T-helper 2 cell treated with Interferon-gamma antibody and Interleukin-4, amounts not matched to agents 5 μg/mL and 100 μg/mL, for 36 hours (primary cell): ENCODE measurements around the gene SLC16A5.
"Not testable (repeated sequence)": the region's sequence is repeated elsewhere in the genome, so short reads cannot be mapped to it uniquely, and the experiment has no call there.

Experiments used
- DNase-seq: peaks from one replicate; pipeline ENCODE4 v3.0.0; 2021; ENCODE audit warnings: low spot score
- H3K27ac Mint-ChIP-seq: one replicate; pipeline ENCODE4 v1.8.0; 2021; ENCODE audit warnings: mild to moderate bottlenecking, mixed read lengths
- H3K27me3 Mint-ChIP-seq: one replicate; pipeline ENCODE4 v1.8.0; 2021; ENCODE audit warnings: low read depth, mixed read lengths
- H3K36me3 Mint-ChIP-seq: one replicate; pipeline ENCODE4 v1.8.0; 2021; ENCODE audit warnings: low read depth, mixed read lengths
- H3K4me1 Mint-ChIP-seq: one replicate; pipeline ENCODE4 v1.8.0; 2021; ENCODE audit warnings: low read depth, mixed read lengths
- H3K4me3 Mint-ChIP-seq: one replicate; pipeline ENCODE4 v1.8.0; 2022; ENCODE audit warnings: mild to moderate bottlenecking, moderate library complexity, mixed read lengths
- H3K9me3 Mint-ChIP-seq: one replicate; pipeline ENCODE4 v1.8.0; 2021; ENCODE audit warnings: mixed read lengths

SLC16A5 gene

DNA sequence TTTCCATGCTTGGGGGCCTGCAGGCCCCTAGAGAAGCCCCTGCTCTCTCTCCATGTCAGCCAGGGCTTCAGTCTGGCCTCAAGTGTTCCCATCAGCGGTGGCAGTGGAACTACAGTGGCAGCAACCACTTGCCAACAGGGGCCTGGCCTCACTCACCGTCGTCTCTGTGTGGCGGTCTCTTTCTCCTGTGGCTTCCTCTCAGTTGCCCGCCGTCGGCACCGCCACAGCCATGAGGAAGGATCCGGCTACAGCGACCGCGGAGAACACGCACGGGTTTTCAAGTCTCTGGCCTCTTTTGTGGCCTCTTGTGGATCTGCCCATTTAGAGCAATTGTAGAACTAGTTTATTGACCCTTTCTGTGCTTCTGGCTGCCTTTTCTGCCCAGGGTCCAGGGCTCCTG, 30.6 kb downstream of the SLC16A5 start:
- no peak for DNase-seq
- no peak overlapping the region for H3K27ac Mint-ChIP-seq
- H3K27me3 Mint-ChIP-seq = no peaks in the 10 kb centered on the region
- H3K36me3 Mint-ChIP-seq = peaks cover 25% of the 10 kb centered on the region
- no peak overlapping the region for H3K4me3 Mint-ChIP-seq
- no peaks in the 10 kb centered on the region for H3K9me3 Mint-ChIP-seq
- H3K4me1 Mint-ChIP-seq = peaks cover 16% of the 10 kb centered on the region

DNA sequence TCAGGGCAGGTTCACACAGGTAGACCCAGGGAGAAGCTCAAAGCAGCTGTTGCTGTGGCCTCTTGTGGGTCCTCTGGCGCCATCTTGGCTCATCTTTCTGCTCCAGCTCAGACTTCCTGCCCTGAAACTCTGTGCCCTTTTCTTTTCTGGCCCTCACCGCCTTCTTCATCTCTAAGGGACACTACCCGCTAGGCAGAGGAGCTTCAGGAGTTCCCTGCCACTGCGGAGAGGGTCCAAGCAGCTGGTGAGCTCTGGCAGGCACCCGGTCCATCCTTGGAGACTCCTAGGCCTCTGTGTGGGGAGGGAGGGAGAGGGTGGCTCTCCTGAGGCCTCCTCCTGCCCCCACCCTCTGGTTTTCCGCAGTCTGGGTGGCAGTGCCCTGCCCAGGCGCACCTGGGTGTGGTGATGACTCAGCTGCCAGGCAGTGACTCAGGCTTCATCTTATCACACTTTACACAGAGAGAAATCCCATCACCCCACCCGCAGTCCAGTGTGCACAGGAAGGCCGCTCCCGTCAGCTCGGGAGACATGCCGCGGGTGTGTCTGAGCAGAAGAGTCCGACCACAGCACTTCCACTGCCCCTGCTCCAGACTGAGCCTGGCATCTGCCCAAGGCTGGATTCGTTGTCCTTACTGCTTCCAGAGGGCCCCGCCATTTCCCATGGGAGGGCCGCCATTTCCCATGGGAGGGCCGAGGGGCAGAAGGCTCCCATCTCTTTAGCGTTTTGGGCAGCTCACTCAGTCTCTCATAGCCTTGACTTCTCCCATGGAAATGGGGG, 36.5 kb downstream of the SLC16A5 start:
- peaks cover 27% of the 10 kb centered on the region for H3K4me1 Mint-ChIP-seq
- peak overlapping the region; percentile 91 for H3K27ac Mint-ChIP-seq
- peak overlapping the region; percentile 65 for H3K4me3 Mint-ChIP-seq
- peak; percentile 44 for DNase-seq
- H3K9me3 Mint-ChIP-seq = no peaks in the 10 kb centered on the region
- H3K27me3 Mint-ChIP-seq = no peaks in the 10 kb centered on the region
- H3K36me3 Mint-ChIP-seq = peaks cover 25% of the 10 kb centered on the region

GRCh38 chr17:75124819-75125162, 37.0 kb downstream of the SLC16A5 start:
- peak overlapping the region; percentile 91 for H3K27ac Mint-ChIP-seq
- no peaks in the 10 kb centered on the region for H3K9me3 Mint-ChIP-seq

DNA sequence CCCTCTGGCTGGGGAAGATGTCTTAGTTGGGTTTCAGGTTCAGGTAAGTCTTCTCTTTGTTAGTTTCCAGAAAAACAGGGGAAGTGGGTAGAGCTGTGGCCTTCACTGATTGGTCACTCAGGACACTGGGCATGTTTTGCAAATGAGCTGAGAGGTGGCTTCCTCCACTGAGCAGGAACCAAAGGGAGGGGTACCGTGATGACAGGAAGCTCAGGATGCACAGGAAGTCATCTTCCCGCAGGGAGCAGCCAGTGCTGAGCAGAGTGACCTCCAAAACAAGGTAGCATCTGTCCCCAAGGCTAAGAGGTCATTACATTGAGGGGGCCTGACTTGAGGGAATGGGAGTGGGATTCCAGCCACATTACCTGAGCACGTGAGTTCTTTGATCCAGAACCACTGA, 38.2 kb downstream of the SLC16A5 start:
- Mint-ChIP-seq H3K4me1 (peaks cover 34% of the 10 kb centered on the region), H3K4me3 (peak overlapping the region; percentile 47), H3K36me3 (peaks cover 31% of the 10 kb centered on the region), H3K27ac (peak overlapping the region; percentile 84), H3K27me3 (no peaks in the 10 kb centered on the region), H3K9me3 (no peaks in the 10 kb centered on the region)
- no peak for DNase-seq

More at GRCh38 chr17:75124819-75125162, 37.0 kb downstream of the SLC16A5 start:
- DNase-seq = no peak
- H3K4me3 Mint-ChIP-seq = peak overlapping the region; percentile 65
- peaks cover 31% of the 10 kb centered on the region for H3K36me3 Mint-ChIP-seq
- peaks cover 30% of the 10 kb centered on the region for H3K4me1 Mint-ChIP-seq
- H3K27me3 Mint-ChIP-seq = no peaks in the 10 kb centered on the region

DNA sequence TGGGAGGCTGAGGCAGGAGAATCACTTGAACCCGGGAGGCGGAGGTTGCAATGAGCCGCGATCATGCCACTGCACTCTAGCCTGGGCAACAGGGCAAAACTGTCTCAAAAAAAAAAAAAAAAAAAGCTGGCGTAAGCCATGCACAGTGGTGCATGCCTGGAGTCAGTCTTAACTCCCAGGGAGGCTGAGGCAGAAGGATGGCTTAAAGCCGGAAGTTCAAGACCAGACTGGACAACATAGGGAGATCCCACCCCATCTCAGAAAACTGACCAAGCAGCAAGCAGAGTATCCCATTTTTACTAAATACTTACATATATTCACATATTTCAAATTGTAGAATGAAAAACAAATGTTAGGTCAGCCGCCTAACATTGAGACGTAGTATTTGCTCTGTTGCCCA, 39.2 kb downstream of the SLC16A5 start:
- Mint-ChIP-seq H3K27ac (no peak overlapping the region), H3K27me3 (no peaks in the 10 kb centered on the region), H3K36me3 (peaks cover 29% of the 10 kb centered on the region), H3K9me3 (no peaks in the 10 kb centered on the region), H3K4me1 (peaks cover 34% of the 10 kb centered on the region), H3K4me3 (no peak overlapping the region)
- no peak for DNase-seq

- H3K4me3 Mint-ChIP-seq, H3K9me3 Mint-ChIP-seq, DNase-seq, H3K27me3 Mint-ChIP-seq: not testable (repeated sequence)
- peak overlapping the region; percentile 63 for H3K27ac Mint-ChIP-seq
- H3K4me1 Mint-ChIP-seq = peaks cover 37% of the 10 kb centered on the region
- peaks cover 29% of the 10 kb centered on the region for H3K36me3 Mint-ChIP-seq
Measured at GRCh38 chr17:75127936-75128335, 40.2 kb downstream of the SLC16A5 start.

DNA sequence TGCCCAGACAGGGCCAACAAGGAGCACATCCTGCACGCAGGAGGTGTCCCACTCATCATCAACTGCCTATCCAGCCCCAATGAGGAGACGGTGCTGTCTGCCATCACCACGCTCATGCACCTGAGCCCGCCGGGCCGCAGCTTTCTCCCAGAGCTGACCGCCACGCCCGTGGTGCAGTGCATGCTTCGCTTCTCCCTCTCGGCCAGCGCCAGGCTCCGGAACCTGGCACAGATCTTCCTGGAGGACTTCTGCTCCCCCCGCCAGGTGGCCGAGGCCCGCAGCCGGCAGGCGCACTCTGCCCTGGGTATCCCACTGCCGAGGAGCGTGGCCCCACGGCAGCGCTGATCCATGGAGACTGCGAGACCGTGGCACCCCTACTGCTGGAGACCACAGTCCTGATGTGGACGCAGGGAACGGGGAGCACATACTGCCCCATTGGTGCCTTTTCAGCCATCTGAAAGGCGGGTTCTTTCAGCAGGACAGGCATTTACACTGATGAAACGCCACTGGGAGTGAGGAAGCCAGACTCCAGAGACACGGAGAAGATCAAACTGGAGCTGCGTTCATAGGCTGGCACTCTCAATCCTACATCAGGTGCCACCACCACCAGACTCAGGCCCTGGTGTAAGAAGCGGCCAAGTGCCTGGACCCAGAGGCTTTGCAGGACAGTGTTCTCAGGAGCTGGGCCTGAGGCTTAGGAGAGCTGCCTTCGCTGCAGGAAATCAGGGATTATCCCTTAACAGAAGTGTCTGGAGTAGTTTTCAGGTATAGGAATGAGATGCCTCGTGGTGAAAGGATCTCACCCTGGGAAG, 41.1 kb downstream of the SLC16A5 start:
- H3K4me3 Mint-ChIP-seq = no peak overlapping the region
- H3K36me3 Mint-ChIP-seq = peaks cover 28% of the 10 kb centered on the region
- H3K27ac Mint-ChIP-seq = no peak overlapping the region
- H3K27me3 Mint-ChIP-seq = no peaks in the 10 kb centered on the region
- H3K9me3 Mint-ChIP-seq = no peaks in the 10 kb centered on the region
- H3K4me1 Mint-ChIP-seq = peaks cover 36% of the 10 kb centered on the region
- DNase-seq = no peak

DNA sequence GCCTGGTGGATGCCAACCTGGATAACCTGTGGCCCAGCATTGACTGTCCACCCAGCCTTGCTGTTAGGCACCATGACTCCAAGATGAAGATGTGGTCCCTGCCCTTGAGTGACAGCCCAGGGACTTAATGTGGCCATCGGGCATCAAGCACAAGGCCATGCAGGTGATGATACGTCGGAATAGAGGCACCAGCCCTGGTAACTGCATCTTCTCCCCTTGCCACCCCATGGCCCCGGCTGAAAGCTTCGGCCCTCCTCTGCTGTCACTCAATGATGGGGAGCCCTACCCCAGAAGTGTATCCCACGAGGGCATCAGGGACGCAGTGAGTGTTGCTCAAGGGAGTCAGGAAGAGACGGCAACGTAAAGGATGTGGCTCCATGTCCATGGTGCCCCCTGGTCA, 41.8 kb downstream of the SLC16A5 start:
- peak overlapping the region; percentile 31 for H3K27ac Mint-ChIP-seq
- peaks cover 29% of the 10 kb centered on the region for H3K4me1 Mint-ChIP-seq

DNA sequence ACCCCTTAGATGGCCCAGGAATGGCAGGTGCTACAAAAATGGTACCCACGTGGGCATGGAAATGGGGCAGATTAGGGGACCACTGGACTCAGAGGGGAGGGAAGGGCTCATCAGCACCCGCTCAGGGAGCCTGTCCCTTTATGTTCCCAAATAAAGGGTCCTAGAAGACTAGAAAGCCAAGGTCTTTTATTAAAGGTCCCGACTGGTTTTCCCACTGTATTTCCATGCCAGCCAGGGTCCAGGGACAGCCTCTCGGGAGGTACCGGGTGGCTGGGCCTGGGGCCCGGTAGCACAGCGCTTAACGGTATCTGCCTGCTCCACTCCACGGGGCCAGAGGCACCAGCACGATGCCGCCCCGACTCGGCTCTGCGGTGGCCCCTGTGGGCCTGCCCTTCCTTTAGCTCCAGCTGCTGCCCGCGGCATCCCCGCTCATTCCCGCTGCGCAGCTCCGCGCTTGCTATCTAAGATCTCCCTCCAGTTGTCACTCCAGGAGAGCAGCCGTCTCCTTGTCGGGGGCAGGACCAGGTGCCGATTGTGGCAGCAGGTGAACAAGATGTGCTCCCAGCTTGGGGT, 42.4 kb downstream of the SLC16A5 start:
- peak overlapping the region; percentile 90 for H3K4me3 Mint-ChIP-seq
- peak overlapping the region; percentile 90 for H3K27ac Mint-ChIP-seq
- peaks cover 19% of the 10 kb centered on the region for H3K36me3 Mint-ChIP-seq
- peaks cover 24% of the 10 kb centered on the region for H3K4me1 Mint-ChIP-seq
- no peaks in the 10 kb centered on the region for H3K9me3 Mint-ChIP-seq
- no peak for DNase-seq
- H3K27me3 Mint-ChIP-seq = no peaks in the 10 kb centered on the region

More for the DNA sequence above, 41.8 kb downstream of the SLC16A5 start:
- DNase-seq = no peak
- Mint-ChIP-seq H3K4me3 (peak overlapping the region; percentile 67), H3K27me3 (no peaks in the 10 kb centered on the region), H3K9me3 (no peaks in the 10 kb centered on the region), H3K36me3 (peaks cover 21% of the 10 kb centered on the region)

DNA sequence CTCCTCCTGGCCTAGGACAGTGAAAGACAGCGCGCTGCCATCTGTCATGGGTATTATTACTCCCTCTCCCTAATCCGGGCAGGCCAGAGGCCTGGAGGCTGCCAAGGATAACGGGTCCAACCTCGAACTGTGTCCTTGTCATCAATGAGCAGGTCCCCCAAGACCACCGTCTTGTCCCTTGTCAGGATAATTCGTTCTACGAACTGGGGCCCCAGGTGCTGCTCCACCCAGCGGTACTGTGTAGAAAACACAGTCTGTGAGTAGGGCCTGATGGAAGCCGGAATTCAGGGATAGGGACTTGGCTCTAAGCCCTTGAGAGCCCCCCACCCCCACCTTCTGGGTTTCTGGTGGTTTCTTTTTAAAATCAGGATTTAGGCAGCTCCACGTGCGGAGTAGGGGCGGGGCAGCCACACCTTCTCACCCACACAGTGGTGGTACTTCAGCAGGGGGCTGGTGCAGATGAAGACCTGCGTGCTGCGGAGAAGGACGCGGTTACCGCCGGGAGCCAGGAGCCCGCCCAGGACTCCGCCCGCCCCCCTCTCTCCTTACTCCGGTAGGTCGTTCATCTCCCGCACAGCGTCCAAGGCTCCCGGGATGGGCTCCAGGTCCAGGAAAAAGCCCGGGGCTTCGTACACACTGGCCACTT, 43.0 kb downstream of the SLC16A5 start:
- H3K4me3 Mint-ChIP-seq = peak overlapping the region; percentile 90
- H3K36me3 Mint-ChIP-seq = peaks cover 21% of the 10 kb centered on the region
- peak overlapping the region; percentile 90 for H3K27ac Mint-ChIP-seq
- no peaks in the 10 kb centered on the region for H3K9me3 Mint-ChIP-seq
- no peaks in the 10 kb centered on the region for H3K27me3 Mint-ChIP-seq
- peaks cover 21% of the 10 kb centered on the region for H3K4me1 Mint-ChIP-seq
- no peak for DNase-seq

DNA sequence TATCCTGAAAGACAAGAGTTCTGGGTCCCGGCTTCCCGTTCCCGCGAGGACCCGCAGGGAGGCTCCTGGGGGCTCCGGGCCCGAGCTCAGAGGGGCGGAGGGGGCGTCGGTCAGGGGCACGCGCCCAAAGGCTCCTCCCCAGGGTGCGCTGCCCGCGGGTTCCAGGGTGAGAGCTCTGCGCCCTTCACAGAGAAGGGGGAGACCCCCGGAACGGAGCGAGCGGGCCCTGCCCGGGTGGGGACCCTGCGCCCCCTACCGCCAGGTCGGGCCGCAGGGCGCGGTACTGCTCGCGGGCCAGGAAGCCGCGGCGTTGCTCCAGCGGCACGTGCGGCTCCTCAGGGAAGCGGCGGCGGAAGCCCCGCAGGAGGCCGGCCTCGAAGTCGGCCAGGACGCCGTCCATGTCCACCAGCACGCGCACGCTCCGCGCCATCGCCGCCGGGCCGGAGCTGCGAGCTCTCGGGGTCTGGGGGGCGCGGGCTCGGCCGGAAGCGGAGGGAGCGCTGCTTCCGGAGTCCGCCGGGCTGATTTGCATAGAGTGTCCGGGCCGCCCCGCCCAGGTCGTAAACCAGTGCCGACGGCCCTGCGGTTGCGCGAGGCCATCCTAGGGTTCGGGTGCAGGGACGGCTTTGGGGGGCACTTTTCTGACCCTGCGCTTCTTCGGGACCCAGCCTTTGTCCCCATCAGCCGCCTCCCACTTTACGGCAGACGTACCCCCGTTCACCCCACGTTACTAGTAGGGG, 43.7 kb downstream of the SLC16A5 start, which contains the start of gene NT5C:
NT5C (minus strand) TSS at position 465 of the 740 bp plus-strand sequence; CDS start at position 430, 35 bp downstream.
- Mint-ChIP-seq H3K9me3 (no peaks in the 10 kb centered on the region), H3K36me3 (peaks cover 23% of the 10 kb centered on the region), H3K4me1 (peaks cover 15% of the 10 kb centered on the region), H3K27ac (peak within 1 kb of the TSS; percentile 90), H3K4me3 (peak within 1 kb of the TSS; percentile 90), H3K27me3 (no peaks in the 10 kb centered on the region)
- peak; percentile 80 for DNase-seq

DNA sequence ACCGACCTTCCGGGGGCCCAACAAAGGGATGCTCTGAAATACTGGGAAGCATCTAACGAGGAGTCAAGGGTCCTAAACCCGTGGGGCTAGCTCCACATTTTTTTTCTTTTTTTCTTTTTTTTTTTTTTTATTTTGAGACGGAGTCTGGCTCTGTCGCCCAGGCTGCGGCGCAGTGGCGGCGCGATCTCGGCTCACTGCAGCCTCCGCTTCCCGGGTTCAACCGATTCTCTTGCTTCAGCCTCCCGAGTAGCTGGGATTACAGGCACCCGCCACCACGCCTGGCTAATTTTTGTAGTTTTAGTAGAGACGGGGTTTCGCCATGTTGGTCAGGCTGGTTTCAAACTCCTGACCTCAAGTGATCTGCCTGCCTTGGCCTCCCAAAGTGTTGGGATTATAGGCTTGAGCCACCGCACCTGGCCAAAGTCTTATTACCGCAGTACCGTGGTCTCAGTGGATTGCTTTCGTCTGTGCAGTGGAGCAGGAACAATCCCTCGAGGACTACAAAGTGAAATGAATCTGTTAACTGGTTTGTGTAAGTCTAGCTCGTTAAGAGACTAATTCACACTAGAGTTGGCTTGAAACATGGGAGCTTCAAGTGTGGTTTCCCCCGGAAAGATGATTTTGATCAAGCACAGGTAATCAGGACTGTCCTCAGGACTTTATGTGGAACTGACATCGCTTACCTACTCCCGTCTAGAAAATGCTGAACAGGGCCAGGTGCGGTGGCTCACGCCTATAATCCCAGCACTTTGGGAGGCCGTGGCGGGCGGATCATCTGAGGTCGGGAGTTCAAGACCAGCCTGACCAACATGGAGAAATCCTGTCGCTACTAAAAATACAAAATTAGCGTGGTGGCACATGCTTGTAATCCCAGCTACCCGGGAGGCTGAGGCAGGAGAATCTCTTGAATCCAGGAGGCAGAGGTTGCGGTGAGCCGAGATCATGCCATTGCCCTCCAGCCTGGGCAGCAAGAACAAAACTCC, 44.6 kb downstream of the SLC16A5 start:
- H3K27me3 Mint-ChIP-seq, H3K9me3 Mint-ChIP-seq, DNase-seq: not testable (repeated sequence)
- peak overlapping the region; percentile 85 for H3K4me3 Mint-ChIP-seq
- peak overlapping the region; percentile 80 for H3K27ac Mint-ChIP-seq
- peaks cover 18% of the 10 kb centered on the region for H3K4me1 Mint-ChIP-seq
- peaks cover 23% of the 10 kb centered on the region for H3K36me3 Mint-ChIP-seq
